ENCODE measurements around the gene HOMEZ. TPM values are rescaled to one million over a fixed set of nuclear protein-coding genes. Genes with fewer than 3 reads are reported as not detected.

Gene HOMEZ
- total RNA-seq, 1 donor from 2014 or later = 8.9 TPM

GRCh38 chr14:23307687-23308644 is 22.0 kb upstream of the HOMEZ start:
- DNase-seq (ENCODE audit: low spot score) (no peak), ATAC-seq (no peak)

GRCh38 chr14:23307146-23307530 is 21.2 kb upstream of the HOMEZ start:
- DNase-seq (ENCODE audit: low spot score) (no peak), ATAC-seq (no peak)

GRCh38 chr14:23306412-23307145 is 20.6 kb upstream of the HOMEZ start, which contains the start of gene BCL2L2:
TSS of gene BCL2L2 (plus strand) at chr14:23306833. CDS start at chr14:23307768, 935 bp downstream.
- ATAC-seq (peak; percentile 73), DNase-seq (ENCODE audit: low spot score) (peak; percentile 92)

GRCh38 chr14:23302290-23303225 is 16.6 kb upstream of the HOMEZ start, which contains the start of gene PPP1R3E:
TSS of gene PPP1R3E (minus strand) at chr14:23302859. CDS start at chr14:23302576, 283 bp downstream.
- DNase-seq (ENCODE audit: low spot score) (peak; percentile 79), ATAC-seq (peak; percentile 65)

- ATAC-seq = peak; percentile 37
- DNase-seq (ENCODE audit: low spot score) = no peak
Measured at GRCh38 chr14:23301969-23302289, 16.0 kb upstream of the HOMEZ start.

- DNase-seq (ENCODE audit: low spot score) = peak; percentile 99
- peak; percentile 80 for ATAC-seq
Measured at GRCh38 chr14:23301288-23301968, 15.5 kb upstream of the HOMEZ start.

GRCh38 chr14:23300687-23301223 is 14.8 kb upstream of the HOMEZ start:
- DNase-seq (ENCODE audit: low spot score) = no peak
- no peak for ATAC-seq

GRCh38 chr14:23299986-23300686 is 14.2 kb upstream of the HOMEZ start:
- no peak for ATAC-seq
- no peak for DNase-seq (ENCODE audit: low spot score)

GRCh38 chr14:23299211-23299957 is 13.5 kb upstream of the HOMEZ start:
- DNase-seq (ENCODE audit: low spot score) = no peak
- no peak for ATAC-seq

GRCh38 chr14:23297611-23298277 is 11.8 kb upstream of the HOMEZ start:
- no peak for ATAC-seq
- no peak for DNase-seq (ENCODE audit: low spot score)

- no peak for DNase-seq (ENCODE audit: low spot score)
- ATAC-seq = no peak
Measured at GRCh38 chr14:23297096-23297495, 11.2 kb upstream of the HOMEZ start.

- ATAC-seq = no peak
- DNase-seq (ENCODE audit: low spot score) = no peak
Measured at GRCh38 chr14:23296012-23296777, 10.3 kb upstream of the HOMEZ start.

GRCh38 chr14:23294734-23295561 is 9.0 kb upstream of the HOMEZ start:
- ATAC-seq = peak; percentile 92

GRCh38 chr14:23286902-23287479 is 1.1 kb upstream of the HOMEZ start:
- ATAC-seq (no peak), DNase-seq (ENCODE audit: low spot score) (no peak)

More at GRCh38 chr14:23294734-23295561, 9.0 kb upstream of the HOMEZ start:
- no peak for DNase-seq (ENCODE audit: low spot score)

GRCh38 chr14:23285530-23286019 is 357 bp downstream of the HOMEZ start:
- ATAC-seq (peak; percentile 28), DNase-seq (ENCODE audit: low spot score) (no peak)

Measured in left lobe of liver (tissue), 2 donors.